GM12873 (cell line): ENCODE results near the gene TMEM39B.

ENCODE experiments used
- TF ChIP-seq, protein P1 (sequence below): IDR thresholded peaks from 2 replicates; pipeline ENCODE4 v1.5.1; 2012; ENCODE audit warnings: low read depth, mild to moderate bottlenecking, moderate library complexity, low read length, control low read depth; ENCODE audit not compliant: insufficient read depth; ENCODE audit errors: missing control alignments

TMEM39B gene

DNA sequence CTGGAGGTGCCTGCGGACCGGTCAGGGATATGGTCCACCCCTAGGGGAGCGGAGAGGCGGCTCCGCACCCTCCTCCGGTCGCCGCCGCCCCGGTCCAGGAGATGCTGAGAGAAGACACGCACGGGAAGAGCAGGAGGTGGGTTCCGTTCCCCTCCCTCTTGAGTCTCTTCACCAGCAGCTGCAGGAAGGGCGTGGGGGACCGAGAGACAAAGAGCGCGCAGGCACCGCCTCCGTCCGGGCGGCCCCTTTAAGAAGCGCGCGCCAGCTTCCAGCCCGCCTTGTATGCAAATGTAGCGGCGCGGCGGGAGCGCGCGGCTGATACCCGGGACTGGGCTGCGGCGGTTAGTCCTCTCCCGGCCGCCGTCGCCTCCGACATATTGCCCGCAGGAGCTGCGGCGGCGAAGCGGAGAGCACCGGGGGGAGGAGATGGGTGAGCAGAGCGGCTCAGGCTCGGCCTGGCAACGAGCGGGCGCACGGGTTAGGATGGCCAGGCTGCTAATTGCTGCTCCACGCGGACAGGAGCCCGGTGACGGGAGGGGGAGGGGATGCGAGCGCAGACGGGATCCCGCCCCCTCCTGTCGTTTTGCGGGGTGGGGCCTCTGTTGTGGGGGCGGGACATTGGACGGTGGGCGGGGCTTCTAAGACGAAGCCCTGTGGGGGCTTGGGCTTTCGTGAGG lies at the start of gene TMEM39B:
Gene TMEM39B, plus strand, starts transcription at position 318 of the 677 bp plus-strand sequence. Its CDS starts 109 bp downstream, at position 427.
- TF ChIP-seq, protein P1, sequence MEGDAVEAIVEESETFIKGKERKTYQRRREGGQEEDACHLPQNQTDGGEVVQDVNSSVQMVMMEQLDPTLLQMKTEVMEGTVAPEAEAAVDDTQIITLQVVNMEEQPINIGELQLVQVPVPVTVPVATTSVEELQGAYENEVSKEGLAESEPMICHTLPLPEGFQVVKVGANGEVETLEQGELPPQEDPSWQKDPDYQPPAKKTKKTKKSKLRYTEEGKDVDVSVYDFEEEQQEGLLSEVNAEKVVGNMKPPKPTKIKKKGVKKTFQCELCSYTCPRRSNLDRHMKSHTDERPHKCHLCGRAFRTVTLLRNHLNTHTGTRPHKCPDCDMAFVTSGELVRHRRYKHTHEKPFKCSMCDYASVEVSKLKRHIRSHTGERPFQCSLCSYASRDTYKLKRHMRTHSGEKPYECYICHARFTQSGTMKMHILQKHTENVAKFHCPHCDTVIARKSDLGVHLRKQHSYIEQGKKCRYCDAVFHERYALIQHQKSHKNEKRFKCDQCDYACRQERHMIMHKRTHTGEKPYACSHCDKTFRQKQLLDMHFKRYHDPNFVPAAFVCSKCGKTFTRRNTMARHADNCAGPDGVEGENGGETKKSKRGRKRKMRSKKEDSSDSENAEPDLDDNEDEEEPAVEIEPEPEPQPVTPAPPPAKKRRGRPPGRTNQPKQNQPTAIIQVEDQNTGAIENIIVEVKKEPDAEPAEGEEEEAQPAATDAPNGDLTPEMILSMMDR, result no peak

DNA sequence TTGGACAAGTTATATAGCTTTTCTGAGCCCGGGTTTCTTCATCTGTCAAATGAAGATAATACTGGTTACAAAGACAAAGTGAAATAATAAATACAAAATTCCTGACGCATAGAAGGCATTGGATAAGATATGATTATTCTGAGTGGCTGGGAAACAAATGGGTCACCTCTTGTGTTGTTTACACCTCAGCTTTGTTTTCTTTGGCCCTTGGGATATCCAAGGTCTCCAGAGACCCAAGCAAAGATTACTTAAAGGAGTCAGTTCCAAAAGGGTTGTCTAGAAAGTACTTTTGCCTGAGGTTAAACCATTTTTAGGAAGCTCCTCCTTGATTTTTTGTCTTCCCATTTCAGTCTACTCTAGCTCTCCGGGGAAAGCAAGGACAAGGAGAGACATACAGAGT lies 49.4 kb upstream of the TMEM39B start:
- TF ChIP-seq, protein P1, result no peak

DNA sequence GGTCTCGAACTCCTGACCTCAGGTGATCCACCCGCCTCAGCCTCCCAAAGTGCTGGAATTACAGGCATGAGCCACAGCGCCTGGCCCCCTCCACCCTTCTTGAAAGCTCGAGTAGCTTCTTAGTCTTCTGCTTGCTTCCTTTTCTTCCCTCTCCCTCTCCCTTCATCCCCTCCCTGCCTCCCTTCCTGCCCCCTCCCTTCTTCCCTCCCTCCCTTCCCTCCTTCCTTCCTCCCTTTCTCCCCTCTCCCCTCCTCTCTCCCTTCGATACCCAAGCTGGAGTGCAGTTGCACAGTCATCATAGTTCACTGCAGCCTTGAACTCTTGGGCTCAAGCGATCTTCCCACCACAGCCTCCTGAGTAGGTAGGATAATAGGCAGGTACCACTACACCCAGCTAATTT lies 47.2 kb upstream of the TMEM39B start:
- TF ChIP-seq, protein P1, result no peak

DNA sequence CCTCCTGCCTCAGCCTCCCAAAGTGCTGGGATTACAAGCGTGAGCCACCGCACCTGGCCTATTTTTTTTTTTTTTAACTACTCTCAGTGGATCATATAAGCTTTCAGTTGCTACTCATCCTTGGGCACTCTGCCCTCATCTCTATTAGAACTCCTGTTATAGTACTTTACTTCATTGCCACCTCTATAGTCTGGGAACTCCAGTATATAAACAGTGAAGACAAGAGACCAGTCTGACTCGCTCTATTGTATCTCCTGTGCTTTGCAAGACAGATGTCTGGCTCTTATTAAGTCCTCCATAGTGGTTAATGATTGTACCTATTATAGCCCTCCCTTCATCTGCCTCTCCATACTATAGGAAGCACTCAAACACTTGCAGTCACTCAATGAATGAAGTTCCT lies 44.0 kb upstream of the TMEM39B start:
- TF ChIP-seq, protein P1, result no peak

DNA sequence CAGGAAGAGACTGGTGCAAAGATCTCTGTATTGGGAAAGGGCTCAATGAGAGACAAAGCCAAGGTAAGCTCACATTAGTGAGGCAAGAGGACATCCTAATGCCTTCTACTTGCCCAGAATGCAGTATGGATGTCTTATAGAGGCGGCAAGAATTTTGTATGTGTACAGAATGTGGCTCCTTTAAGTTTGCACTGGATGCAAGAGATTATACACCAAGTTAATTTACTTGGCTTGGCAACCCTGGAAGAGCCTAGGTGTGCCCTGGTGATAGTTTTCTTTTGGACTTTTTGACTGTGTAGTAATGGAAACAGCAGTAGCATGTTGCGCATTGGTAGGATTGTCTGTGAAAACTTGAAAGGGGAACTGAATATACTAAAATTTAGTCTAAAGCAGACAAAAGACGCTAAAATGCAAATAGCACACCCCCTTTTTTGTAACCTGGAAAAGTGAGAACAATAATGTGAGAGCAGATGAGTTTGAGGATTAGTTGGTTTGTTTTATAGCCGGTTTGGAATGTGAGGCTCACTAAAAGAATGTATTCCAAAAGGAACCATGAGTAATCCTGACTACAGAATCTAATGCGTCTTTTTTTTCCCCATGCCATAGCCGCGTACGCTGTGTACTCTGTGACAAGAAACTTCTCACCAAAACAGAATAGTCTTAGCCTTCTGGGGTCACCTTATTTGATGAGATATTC lies 41.0 kb upstream of the TMEM39B start:
- TF ChIP-seq, protein P1, result no peak

DNA sequence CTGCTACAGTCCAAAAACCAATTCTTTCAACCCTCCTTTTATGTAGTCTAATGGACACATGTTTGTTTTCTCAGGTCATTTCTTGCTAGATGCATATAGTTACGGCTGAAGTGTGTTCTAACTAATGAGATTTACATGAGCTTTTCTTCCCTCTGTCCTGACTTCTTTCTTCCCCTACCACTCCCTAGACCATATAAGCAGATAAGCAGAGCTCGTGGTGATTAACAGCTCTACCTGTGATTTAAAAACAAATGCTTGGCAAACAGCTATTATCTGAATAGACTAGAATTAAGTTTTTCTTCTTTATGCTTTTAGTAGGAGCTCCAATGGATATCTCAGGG lies 40.5 kb upstream of the TMEM39B start:
- TF ChIP-seq, protein P1, result no peak

DNA sequence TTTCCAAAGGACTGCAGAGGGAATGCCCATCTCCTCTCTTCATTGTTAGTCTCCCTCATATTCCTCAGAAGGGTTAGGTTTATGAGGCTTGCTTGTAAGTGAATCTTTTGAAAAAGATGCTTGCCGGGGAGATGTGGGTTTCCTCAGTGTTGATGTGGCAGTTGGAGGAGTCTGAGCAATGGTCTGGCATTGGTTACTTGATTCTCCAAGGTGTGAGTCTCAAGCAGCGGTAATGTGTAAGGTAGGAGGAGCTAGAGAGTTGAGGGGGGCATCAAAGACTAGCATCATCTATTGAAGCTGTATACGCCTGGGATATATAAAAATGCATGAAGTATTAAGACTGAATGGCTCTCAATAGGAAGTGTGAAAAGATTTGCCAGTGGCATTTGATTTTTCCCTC lies 37.6 kb upstream of the TMEM39B start:
- TF ChIP-seq, protein P1, result no peak
